HUES48 (cell line): Measurements from ENCODE around the gene VANGL1.

ENCODE experiments used
- H3K27ac ChIP-seq: one replicate; pipeline ENCODE4 v1.7.0; 2013; ENCODE audit warnings: low read depth, low read length, inconsistent platforms
- H3K27me3 ChIP-seq: 2 replicates; pipeline ENCODE4 v1.6.1; 2013; ENCODE audit warnings: mild to moderate bottlenecking, low read length; ENCODE audit not compliant: control insufficient read depth, insufficient read depth
- H3K36me3 ChIP-seq: 2 replicates; pipeline ENCODE4 v1.6.1; 2013; ENCODE audit warnings: low read length; ENCODE audit not compliant: control insufficient read depth, insufficient read depth
- H3K4me1 ChIP-seq: 2 replicates; pipeline ENCODE4 v1.6.1; 2013; ENCODE audit warnings: mild to moderate bottlenecking, low read length; ENCODE audit not compliant: control insufficient read depth, insufficient read depth
- H3K4me3 ChIP-seq: 2 replicates; pipeline ENCODE4 v1.5.1; 2013; ENCODE audit warnings: mild to moderate bottlenecking, low read depth, low read length
- H3K9ac ChIP-seq: 2 replicates; pipeline ENCODE4 v1.6.1; 2013; ENCODE audit warnings: mild to moderate bottlenecking, low read depth, low read length, moderate library complexity
- H3K9me3 ChIP-seq: 2 replicates; pipeline ENCODE4 v1.6.1; 2013; ENCODE audit warnings: low read length; ENCODE audit not compliant: control insufficient read depth, insufficient read depth

VANGL1 gene

DNA sequence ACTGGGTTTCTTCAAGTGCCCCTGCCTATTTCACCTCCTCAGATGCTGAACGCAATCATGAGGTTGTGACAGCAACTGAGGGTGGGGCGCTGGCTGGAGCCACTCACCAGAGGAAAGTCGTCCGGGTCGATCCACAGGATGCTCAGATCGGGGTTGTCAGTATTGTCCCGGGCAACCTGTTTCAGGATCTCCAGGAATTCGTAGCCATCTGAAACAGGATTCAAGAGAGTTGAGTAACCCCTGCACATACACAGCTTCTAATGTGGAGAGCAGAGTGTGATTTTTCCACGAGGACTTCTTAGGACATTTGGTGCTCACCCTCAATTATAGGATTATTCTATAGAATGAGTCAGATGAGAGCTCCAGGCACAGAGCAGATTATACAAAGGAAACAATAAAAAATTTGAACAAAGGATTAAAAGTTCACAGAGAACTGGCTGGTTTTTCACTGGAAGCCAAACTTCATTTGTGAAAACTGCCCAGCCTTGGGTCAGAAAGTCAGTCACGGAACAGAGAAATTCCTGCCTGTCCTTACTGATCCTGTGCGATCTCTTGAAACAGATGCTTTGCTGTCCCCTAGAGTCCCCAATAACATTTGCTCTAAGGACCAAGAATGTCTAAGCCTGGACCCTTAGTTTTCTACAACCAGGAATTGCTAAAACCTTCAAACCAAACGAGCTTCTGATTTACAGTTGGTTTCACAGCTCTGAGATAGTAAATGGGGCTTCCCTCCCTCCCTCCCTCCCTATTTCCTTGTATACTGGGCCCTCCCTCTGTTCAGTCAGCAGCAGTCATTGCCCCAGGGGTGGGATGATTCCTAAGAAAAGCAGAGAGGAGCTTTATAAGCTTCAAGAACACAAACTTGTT lies 63.5 kb downstream of the VANGL1 start:
- Histone ChIP-seq H3K27me3 (no peaks in the 10 kb centered on the region), H3K9ac (no peak overlapping the region), H3K9me3 (no peaks in the 10 kb centered on the region), H3K4me3 (no peak overlapping the region), H3K36me3 (no peaks in the 10 kb centered on the region), H3K4me1 (peaks cover 5% of the 10 kb centered on the region; the same call in 1 of the 2 replicates), H3K27ac (no peak overlapping the region)

DNA sequence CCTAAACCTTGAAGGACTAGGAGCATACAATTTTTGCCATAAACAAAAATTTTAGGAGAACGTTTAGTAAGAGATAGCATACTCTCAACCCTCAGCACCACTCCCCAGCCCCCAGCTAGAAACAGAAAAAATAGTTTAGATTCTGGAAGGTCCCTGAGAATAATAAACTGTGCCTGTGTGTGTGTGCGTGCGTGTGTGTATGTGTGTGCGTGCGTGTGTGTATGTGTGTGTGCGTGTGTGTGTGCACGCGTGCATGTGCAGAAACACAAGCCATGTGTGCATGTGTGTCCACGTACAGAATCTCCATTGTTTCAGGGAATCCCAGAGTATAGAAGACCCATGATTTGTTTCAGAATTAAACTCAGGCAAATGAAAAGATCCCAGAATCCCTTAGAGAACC lies 64.2 kb downstream of the VANGL1 start:
- no peaks in the 10 kb centered on the region for H3K9me3 ChIP-seq
- H3K27me3 ChIP-seq: no peaks in the 10 kb centered on the region
- H3K4me1 ChIP-seq: peaks cover 5% of the 10 kb centered on the region; the same call in 1 of the 2 replicates
- H3K9ac ChIP-seq: no peak overlapping the region
- no peak overlapping the region for H3K4me3 ChIP-seq
- H3K27ac ChIP-seq: no peak overlapping the region
- H3K36me3 ChIP-seq: no peaks in the 10 kb centered on the region

DNA sequence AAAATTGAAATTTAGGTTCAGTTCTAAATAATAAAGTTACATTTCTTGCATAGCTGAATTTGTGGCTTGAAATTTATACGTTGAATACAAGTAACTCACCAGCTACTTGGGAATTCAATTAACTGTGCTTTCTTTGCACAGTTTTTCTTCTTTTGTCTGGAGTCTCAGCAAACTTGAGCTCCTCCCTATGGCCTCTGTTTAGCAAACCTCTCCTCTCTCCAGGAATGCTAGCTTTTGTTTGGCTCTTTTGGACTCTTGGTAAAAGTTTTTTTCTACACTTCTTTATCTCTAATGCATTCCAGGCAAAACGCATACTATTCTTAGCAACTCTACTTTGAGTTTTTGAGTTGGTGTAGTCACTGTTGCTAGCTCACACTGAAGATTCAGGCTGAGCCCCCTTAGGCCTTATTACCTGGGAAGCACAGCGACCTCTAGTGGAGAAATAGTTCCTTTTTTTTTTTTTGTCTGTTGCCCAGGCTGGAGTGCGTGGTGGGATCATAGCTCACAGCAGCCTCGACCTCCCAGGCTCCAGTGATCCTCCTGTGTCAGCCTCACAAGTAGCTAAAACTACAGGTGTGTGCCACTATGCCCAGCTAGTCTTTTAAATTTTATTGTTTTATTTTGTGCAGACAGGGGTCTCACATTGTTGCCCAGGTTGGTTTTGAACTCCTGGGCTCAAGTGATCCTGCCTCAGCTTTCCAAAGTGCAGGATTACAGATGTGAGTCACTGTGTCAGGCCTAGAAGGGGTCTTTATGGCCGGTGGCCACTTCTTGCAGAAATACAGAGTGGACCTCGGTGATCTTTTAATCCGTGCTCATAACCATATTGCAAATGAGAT lies 65.0 kb downstream of the VANGL1 start:
- no peak overlapping the region for H3K9ac ChIP-seq
- H3K9me3 ChIP-seq: no peaks in the 10 kb centered on the region
- H3K36me3 ChIP-seq: no peaks in the 10 kb centered on the region
- no peak overlapping the region for H3K4me3 ChIP-seq
- peak overlapping the region; percentile 10 for H3K27ac ChIP-seq
- H3K27me3 ChIP-seq: no peaks in the 10 kb centered on the region
- H3K4me1 ChIP-seq: peaks cover 5% of the 10 kb centered on the region; the same call in 1 of the 2 replicates

DNA sequence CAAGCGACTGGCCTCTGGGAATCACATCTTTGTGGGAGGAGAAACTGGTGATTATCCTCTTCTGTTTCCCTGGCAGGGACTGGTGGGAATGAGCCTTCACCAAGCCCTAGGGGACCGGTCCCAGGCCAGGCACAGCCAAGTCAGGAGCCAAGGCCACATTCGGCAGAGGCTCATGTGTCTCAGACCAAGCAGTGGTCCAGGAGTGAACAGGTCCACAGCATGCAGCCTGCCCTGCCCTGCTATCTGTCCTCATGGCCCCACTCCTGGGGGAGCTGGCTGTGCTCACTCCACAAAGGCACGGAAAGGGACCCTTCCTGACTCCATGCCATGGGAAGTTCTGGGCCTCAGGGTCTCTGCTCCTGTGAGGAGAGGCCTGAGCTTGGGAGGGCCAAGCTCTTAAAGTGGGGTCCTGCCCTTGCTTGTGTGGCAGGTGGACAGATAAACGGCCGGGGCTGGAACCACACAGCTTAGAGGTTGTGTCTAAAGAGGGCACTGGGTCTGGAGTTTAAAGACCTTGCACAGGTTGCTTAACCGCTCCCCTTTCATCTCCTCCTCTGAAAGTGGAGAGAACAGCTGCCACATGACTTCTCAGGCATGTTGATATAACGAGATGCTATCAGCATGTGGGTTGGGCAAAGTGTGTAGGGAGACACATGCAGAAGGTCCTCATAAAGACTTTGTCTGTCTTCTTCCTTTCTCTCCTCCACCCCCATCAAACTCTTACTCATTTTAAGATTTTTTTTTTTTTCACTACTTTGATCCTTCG lies 69.3 kb downstream of the VANGL1 start:
- no peak overlapping the region for H3K9ac ChIP-seq
- H3K4me1 ChIP-seq: peaks cover 12% of the 10 kb centered on the region
- H3K4me3 ChIP-seq: no peak overlapping the region
- H3K36me3 ChIP-seq: no peaks in the 10 kb centered on the region
- no peaks in the 10 kb centered on the region for H3K27me3 ChIP-seq
- no peak overlapping the region for H3K27ac ChIP-seq
- H3K9me3 ChIP-seq: no peaks in the 10 kb centered on the region

DNA sequence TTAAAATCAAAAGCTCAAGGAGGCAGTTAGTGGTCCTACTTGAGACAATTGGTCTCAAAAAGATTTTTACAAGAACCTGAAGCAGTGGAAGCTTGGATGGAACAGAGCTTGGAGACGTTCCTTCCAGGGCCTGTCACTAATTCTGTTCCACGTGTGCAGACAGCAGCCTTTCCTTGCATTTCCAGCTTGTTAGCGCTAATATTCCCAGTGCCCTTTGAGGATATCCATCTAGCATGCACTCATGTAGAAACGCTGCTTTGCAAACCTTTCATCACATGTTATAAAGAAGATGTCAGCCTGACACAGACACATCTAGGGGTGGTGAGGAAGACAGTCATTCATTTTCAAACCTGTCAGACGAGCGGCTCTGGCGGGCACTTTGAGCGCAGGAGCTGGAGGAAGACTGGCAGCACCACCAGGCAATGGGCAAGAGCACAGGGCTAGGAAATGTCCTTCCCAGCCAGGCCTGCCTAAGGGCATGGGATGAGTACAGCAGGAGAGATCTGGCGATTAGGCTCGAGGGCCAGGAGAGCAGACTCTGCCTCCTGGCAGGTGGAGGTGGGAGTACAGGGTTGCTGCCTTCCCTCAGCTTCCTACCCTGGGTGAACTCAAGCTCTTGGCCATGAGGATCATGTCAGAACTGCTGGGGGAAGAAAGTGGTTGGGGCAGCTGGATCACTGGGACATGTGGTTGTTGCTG lies 71.3 kb downstream of the VANGL1 start:
- Histone ChIP-seq H3K9ac (no peak overlapping the region), H3K27ac (no peak overlapping the region)

GRCh38 chr1:115713906-115714305 lies 72.1 kb downstream of the VANGL1 start:
- Histone ChIP-seq H3K9me3 (no peaks in the 10 kb centered on the region), H3K4me1 (peaks cover 7% of the 10 kb centered on the region; the same call in 1 of the 2 replicates), H3K4me3 (no peak overlapping the region), H3K9ac (no peak overlapping the region), H3K27ac (peak overlapping the region; percentile 64), H3K36me3 (no peaks in the 10 kb centered on the region), H3K27me3 (no peaks in the 10 kb centered on the region)

More for the DNA sequence above, 71.3 kb downstream of the VANGL1 start:
- H3K4me1 ChIP-seq: peaks cover 7% of the 10 kb centered on the region; the same call in 1 of the 2 replicates
- no peaks in the 10 kb centered on the region for H3K9me3 ChIP-seq
- no peaks in the 10 kb centered on the region for H3K36me3 ChIP-seq
- no peak overlapping the region for H3K4me3 ChIP-seq
- no peaks in the 10 kb centered on the region for H3K27me3 ChIP-seq

DNA sequence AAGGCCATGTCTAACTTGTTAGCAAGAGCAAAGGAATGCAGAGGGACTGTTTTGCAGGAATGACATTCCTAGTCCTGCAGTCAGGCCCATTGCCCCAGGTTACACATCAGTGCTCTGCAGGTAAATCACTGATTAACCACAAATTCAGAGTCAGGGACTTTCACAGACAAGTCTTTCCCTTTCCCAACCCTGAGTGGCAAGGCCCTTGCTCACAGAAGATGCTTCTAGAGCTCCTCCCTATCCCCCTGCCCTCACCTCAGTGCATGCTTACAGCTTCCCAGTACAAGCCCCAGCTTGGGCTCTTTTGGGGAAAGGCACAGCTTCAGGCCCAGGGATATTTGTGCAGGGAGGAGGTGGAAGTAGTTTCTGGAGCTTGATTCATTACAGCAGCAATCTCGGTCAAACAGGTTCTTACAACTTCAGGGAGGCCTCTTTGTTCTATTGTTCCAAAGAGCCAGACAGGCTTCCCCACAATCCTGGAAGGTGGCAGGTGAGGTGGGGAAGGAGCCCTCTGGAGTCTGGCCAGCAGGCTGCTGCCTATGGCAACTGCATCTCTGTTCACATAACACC lies 72.9 kb downstream of the VANGL1 start:
- Histone ChIP-seq H3K27ac (peak overlapping the region; percentile 64), H3K9me3 (no peaks in the 10 kb centered on the region), H3K27me3 (no peaks in the 10 kb centered on the region), H3K9ac (no peak overlapping the region), H3K36me3 (no peaks in the 10 kb centered on the region), H3K4me1 (peaks cover 7% of the 10 kb centered on the region; the same call in 1 of the 2 replicates), H3K4me3 (no peak overlapping the region)

DNA sequence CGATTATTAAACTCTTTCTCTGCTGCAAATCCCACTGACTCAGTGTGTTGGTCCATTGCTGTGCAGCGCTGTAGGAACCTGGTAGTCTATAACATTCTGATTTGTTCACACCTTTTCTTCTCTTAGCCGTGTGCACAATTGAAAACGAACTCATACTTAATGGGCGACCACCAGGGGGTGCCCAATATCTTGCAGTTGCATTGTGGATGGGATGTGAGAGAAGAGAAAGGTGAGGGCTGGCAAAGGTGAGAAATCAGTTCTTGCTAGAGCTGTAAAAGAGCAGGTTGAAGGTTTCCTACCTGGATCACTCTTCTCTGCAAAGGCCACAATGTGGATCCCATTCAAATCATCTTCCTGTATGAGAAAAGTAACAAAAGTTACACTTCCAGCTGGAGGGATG lies 75.8 kb downstream of the VANGL1 start:
- Histone ChIP-seq H3K9ac (no peak overlapping the region), H3K9me3 (no peaks in the 10 kb centered on the region), H3K4me1 (peaks cover 7% of the 10 kb centered on the region; the same call in 1 of the 2 replicates), H3K36me3 (no peaks in the 10 kb centered on the region), H3K27ac (no peak overlapping the region), H3K27me3 (no peaks in the 10 kb centered on the region), H3K4me3 (no peak overlapping the region)

DNA sequence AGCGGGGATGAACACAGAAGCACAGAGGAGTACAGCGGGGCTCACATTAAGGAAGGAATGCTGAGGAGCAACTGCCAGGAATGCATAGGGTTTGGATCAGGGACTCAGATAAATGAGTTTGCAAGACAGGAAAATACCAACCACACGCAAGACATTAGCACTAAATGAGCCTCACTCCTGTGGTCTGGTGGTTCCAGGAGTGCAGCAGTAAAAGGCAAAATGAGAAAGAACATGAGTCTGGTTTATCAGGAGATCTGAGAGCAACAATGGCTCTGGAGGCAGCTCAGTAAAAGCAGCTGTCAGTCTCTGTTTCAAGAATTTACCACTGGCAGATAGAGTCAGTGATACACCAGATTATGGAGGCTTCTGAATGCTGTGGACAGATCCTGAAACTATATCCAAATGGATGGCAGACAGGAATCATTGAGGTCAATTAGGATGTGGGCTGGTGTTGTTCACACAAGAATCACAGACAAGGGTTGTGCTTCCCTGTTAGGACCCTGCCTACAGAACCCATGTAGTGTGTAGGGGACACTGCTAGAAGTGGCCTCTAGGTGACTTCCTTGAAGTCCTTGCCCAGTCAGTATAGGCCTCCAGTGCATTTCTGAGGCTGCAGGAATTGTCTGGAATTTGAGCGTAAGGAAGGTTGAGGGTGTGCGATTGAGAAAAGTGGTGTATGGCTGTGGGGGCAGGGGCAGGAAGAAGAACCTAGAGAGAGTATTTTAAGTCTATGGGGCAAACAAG lies 76.4 kb downstream of the VANGL1 start:
- no peak overlapping the region for H3K9ac ChIP-seq
- H3K27ac ChIP-seq: no peak overlapping the region
- H3K4me1 ChIP-seq: peaks cover 7% of the 10 kb centered on the region; the same call in 1 of the 2 replicates
- H3K27me3 ChIP-seq: no peaks in the 10 kb centered on the region
- H3K9me3 ChIP-seq: no peaks in the 10 kb centered on the region
- H3K36me3 ChIP-seq: no peaks in the 10 kb centered on the region
- H3K4me3 ChIP-seq: no peak overlapping the region
